ENCODE data around the gene OR4D6.

DNA sequence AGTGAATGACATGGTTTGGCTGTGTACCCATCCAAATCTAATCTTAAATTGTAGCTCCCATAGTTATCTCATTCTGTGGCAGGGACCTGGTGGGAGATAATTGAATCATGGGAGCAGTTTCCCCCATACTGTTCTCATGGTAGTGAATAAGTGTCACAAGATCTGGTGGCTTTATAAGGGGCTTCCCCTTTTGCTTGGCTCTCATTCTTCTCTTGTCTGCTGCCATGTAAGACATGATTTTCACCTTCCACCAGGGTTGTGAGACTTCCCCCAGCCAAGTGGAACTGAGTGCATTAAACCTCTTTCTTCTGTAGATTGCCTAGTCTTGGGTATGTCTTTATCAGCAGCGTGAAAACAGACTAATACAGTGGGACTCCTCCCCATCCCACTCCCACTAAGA, 41.6 kb upstream of the OR4D6 start:
- TF ChIP-seq, protein P1, sequence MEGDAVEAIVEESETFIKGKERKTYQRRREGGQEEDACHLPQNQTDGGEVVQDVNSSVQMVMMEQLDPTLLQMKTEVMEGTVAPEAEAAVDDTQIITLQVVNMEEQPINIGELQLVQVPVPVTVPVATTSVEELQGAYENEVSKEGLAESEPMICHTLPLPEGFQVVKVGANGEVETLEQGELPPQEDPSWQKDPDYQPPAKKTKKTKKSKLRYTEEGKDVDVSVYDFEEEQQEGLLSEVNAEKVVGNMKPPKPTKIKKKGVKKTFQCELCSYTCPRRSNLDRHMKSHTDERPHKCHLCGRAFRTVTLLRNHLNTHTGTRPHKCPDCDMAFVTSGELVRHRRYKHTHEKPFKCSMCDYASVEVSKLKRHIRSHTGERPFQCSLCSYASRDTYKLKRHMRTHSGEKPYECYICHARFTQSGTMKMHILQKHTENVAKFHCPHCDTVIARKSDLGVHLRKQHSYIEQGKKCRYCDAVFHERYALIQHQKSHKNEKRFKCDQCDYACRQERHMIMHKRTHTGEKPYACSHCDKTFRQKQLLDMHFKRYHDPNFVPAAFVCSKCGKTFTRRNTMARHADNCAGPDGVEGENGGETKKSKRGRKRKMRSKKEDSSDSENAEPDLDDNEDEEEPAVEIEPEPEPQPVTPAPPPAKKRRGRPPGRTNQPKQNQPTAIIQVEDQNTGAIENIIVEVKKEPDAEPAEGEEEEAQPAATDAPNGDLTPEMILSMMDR (IDR thresholded peaks at IDR 0.05) = no peak
- no peak for TF ChIP-seq POLR2A (IDR thresholded peaks at IDR 0.05)
